B cell (primary cell): ENCODE data around the gene ARHGAP26.

Source experiments
- CTCF ChIP-seq: fragments of 200-600 bp; IDR thresholded peaks from one replicate; pipeline ENCODE4 v1.8.0; 2022; ENCODE audit warnings: antibody characterized with exemption, mild to moderate bottlenecking
- EZH2 ChIP-seq: IDR thresholded peaks from 2 replicates; pipeline ENCODE4 v1.6.1; 2012; ENCODE audit warnings: borderline replicate concordance, low read depth, mild to moderate bottlenecking, moderate library complexity, low read length; ENCODE audit not compliant: insufficient read depth, poor library complexity, severe bottlenecking

- TF ChIP-seq CTCF (no peak), EZH2 (no peak)
These were observed 95.5 kb downstream of the ARHGAP26 start for GRCh38 chr5:142865631-142866030.
